Limb (tissue), 2 donors: Measurements from ENCODE around the gene C1orf232.

Experiments
- DNase-seq, 2 donors: peaks; one replicate each; pipeline ENCODE4 v3.0.0-alpha.2; 2016; ENCODE audit errors: extremely low spot score in 2 of 2

Gene C1orf232

GRCh38 chr1:26180010-26180506 lies 11.3 kb upstream of the C1orf232 start:
- DNase-seq, result no peak

- DNase-seq, result no peak
These were observed 8.5 kb upstream of the C1orf232 start, which contains the start of gene CNKSR1 for GRCh38 chr1:26177182-26177684. Gene CNKSR1, plus strand, starts transcription at chr1:26177491. Its CDS starts 57 bp downstream, at chr1:26177548.

- no peak for DNase-seq
These were observed 6.6 kb upstream of the C1orf232 start for GRCh38 chr1:26175346-26175745.

- DNase-seq, result no peak
These were observed 2.6 kb upstream of the C1orf232 start, which contains the start of gene ZNF593OS for GRCh38 chr1:26171084-26172072. Gene ZNF593OS, minus strand, starts transcription at chr1:26171832. Its CDS starts 171 bp downstream, at chr1:26171661.

GRCh38 chr1:26170472-26170821 lies 1.7 kb upstream of the C1orf232 start:
- DNase-seq, result no peak

GRCh38 chr1:26169669-26170471 lies 1.1 kb upstream of the C1orf232 start, which contains the start of gene ZNF593:
Gene ZNF593, plus strand, starts transcription at chr1:26169908. Its CDS starts 76 bp downstream, at chr1:26169984.
- DNase-seq, result peak; percentile 92 to 94

- DNase-seq, result no peak
These were observed 413 bp upstream of the C1orf232 start for GRCh38 chr1:26169198-26169554.

- DNase-seq, result no peak
These were observed 2.0 kb downstream of the C1orf232 start for GRCh38 chr1:26166719-26167281.

GRCh38 chr1:26164861-26165842 lies 3.6 kb downstream of the C1orf232 start:
- DNase-seq, result no peak

- peak; percentile 24 to 81 for DNase-seq
These were observed 4.5 kb downstream of the C1orf232 start for GRCh38 chr1:26164036-26164860.

- DNase-seq, result no peak
These were observed 5.1 kb downstream of the C1orf232 start for GRCh38 chr1:26163684-26164035.

GRCh38 chr1:26162220-26162709 lies 6.5 kb downstream of the C1orf232 start:
- DNase-seq, result no peak

- peak; percentile 29 to 82 for DNase-seq
These were observed 7.1 kb downstream of the C1orf232 start for GRCh38 chr1:26161415-26162219.

- no peak for DNase-seq
These were observed 8.0 kb downstream of the C1orf232 start for GRCh38 chr1:26160527-26161414.

GRCh38 chr1:26159743-26160039 lies 9.1 kb downstream of the C1orf232 start:
- DNase-seq, result no peak

- DNase-seq, result peak in 1 of 2 donors; percentile 36
These were observed 9.6 kb downstream of the C1orf232 start, which contains the start of gene FAM110D for GRCh38 chr1:26158908-26159742. Gene FAM110D, plus strand, starts transcription at chr1:26159079. Its CDS starts 2,213 bp downstream, at chr1:26161292.
